ELF-1 (cell line): ENCODE measurements around the gene SH3PXD2A.

Experiments
- DNase-seq: peaks from one replicate; pipeline ENCODE4 v3.0.0-alpha.2; 2016; ENCODE audit warnings: low read depth, low spot score

Gene SH3PXD2A

GRCh38 chr10:103649654-103650423 is 205.5 kb downstream of the SH3PXD2A start:
- no peak for DNase-seq

- DNase-seq: no peak
These were observed 206.5 kb downstream of the SH3PXD2A start for GRCh38 chr10:103648636-103649532.

GRCh38 chr10:103648251-103648635 is 207.1 kb downstream of the SH3PXD2A start:
- DNase-seq: peak; percentile 33

- no peak for DNase-seq
These were observed 209.1 kb downstream of the SH3PXD2A start for GRCh38 chr10:103646304-103646703.

GRCh38 chr10:103645141-103646054 is 210.0 kb downstream of the SH3PXD2A start:
- DNase-seq: peak; percentile 76

GRCh38 chr10:103643381-103643780 is 212.0 kb downstream of the SH3PXD2A start:
- no peak for DNase-seq

GRCh38 chr10:103641326-103641725 is 214.1 kb downstream of the SH3PXD2A start:
- no peak for DNase-seq

- DNase-seq: no peak
These were observed 214.8 kb downstream of the SH3PXD2A start for GRCh38 chr10:103640436-103641181.

- no peak for DNase-seq
These were observed 216.4 kb downstream of the SH3PXD2A start for GRCh38 chr10:103638948-103639347.

GRCh38 chr10:103637927-103638557 is 217.3 kb downstream of the SH3PXD2A start:
- peak; percentile 54 for DNase-seq

- DNase-seq: no peak
These were observed 218.4 kb downstream of the SH3PXD2A start for GRCh38 chr10:103637011-103637410.

GRCh38 chr10:103636492-103636891 is 218.9 kb downstream of the SH3PXD2A start:
- DNase-seq: peak; percentile 60

- no peak for DNase-seq
These were observed 219.8 kb downstream of the SH3PXD2A start for GRCh38 chr10:103635580-103635979.

- DNase-seq: no peak
These were observed 221.5 kb downstream of the SH3PXD2A start for GRCh38 chr10:103633846-103634245.

GRCh38 chr10:103632871-103633270 is 222.5 kb downstream of the SH3PXD2A start:
- peak; percentile 20 for DNase-seq

- DNase-seq: no peak
These were observed 223.1 kb downstream of the SH3PXD2A start for GRCh38 chr10:103632247-103632642.

- no peak for DNase-seq
These were observed 225.2 kb downstream of the SH3PXD2A start for GRCh38 chr10:103630156-103630555.

GRCh38 chr10:103629581-103629980 is 225.8 kb downstream of the SH3PXD2A start:
- peak; percentile 62 for DNase-seq

GRCh38 chr10:103627893-103628292 is 227.5 kb downstream of the SH3PXD2A start:
- no peak for DNase-seq

GRCh38 chr10:103627111-103627892 is 228.1 kb downstream of the SH3PXD2A start:
- no peak for DNase-seq
